HL-60 (cell line): Measurements from ENCODE around the gene TMEM144.

Experiments
- GABPA ChIP-seq: IDR thresholded peaks from 2 replicates; pipeline ENCODE4 v1.6.1; 2012; ENCODE audit warnings: low read depth
- POLR2AphosphoS5 ChIP-seq: IDR thresholded peaks from 2 replicates; pipeline ENCODE4 v1.6.1; 2012; ENCODE audit warnings: low read depth
- SPI1 ChIP-seq: IDR thresholded peaks from 2 replicates; pipeline ENCODE4 v1.6.1; 2012; ENCODE audit warnings: low read depth, mild to moderate bottlenecking, borderline replicate concordance
- TF ChIP-seq, protein P1 (sequence below): IDR thresholded peaks from one replicate; pipeline ENCODE4 v1.5.1; 2011; ENCODE audit warnings: low read length, control low read depth, inconsistent platforms; ENCODE audit not compliant: insufficient read depth
- TF ChIP-seq, protein P2 (sequence below): IDR thresholded peaks from 2 replicates; pipeline ENCODE4 v1.6.1; 2012; ENCODE audit warnings: low read depth; ENCODE audit not compliant: insufficient replicate concordance

DNA sequence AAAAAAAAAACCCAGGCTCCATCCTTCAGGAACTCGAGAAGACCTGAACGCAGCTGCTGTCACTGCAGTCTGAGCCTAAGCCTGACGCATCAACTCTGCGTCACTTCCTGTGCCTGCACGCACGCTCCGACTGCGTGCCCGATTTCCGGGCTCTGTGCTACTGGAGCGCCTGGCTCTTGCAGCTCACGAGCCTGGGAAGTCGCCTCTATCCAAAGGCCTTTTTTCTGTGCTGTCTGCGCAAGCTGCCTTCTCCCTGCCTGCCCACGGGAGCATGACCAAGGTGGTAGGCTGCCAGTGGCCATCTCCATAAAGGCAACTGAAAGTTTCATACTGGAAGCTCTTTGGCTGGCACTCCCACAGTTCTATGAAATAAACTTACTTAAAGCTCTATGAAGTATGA, 27.6 kb upstream of the TMEM144 start:
- TF ChIP-seq, protein P1, sequence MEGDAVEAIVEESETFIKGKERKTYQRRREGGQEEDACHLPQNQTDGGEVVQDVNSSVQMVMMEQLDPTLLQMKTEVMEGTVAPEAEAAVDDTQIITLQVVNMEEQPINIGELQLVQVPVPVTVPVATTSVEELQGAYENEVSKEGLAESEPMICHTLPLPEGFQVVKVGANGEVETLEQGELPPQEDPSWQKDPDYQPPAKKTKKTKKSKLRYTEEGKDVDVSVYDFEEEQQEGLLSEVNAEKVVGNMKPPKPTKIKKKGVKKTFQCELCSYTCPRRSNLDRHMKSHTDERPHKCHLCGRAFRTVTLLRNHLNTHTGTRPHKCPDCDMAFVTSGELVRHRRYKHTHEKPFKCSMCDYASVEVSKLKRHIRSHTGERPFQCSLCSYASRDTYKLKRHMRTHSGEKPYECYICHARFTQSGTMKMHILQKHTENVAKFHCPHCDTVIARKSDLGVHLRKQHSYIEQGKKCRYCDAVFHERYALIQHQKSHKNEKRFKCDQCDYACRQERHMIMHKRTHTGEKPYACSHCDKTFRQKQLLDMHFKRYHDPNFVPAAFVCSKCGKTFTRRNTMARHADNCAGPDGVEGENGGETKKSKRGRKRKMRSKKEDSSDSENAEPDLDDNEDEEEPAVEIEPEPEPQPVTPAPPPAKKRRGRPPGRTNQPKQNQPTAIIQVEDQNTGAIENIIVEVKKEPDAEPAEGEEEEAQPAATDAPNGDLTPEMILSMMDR, result no peak
- TF ChIP-seq, protein P2, sequence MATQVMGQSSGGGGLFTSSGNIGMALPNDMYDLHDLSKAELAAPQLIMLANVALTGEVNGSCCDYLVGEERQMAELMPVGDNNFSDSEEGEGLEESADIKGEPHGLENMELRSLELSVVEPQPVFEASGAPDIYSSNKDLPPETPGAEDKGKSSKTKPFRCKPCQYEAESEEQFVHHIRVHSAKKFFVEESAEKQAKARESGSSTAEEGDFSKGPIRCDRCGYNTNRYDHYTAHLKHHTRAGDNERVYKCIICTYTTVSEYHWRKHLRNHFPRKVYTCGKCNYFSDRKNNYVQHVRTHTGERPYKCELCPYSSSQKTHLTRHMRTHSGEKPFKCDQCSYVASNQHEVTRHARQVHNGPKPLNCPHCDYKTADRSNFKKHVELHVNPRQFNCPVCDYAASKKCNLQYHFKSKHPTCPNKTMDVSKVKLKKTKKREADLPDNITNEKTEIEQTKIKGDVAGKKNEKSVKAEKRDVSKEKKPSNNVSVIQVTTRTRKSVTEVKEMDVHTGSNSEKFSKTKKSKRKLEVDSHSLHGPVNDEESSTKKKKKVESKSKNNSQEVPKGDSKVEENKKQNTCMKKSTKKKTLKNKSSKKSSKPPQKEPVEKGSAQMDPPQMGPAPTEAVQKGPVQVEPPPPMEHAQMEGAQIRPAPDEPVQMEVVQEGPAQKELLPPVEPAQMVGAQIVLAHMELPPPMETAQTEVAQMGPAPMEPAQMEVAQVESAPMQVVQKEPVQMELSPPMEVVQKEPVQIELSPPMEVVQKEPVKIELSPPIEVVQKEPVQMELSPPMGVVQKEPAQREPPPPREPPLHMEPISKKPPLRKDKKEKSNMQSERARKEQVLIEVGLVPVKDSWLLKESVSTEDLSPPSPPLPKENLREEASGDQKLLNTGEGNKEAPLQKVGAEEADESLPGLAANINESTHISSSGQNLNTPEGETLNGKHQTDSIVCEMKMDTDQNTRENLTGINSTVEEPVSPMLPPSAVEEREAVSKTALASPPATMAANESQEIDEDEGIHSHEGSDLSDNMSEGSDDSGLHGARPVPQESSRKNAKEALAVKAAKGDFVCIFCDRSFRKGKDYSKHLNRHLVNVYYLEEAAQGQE, result no peak
- TF ChIP-seq POLR2AphosphoS5 (no peak), GABPA (no peak), SPI1 (no peak)
